HPDE6-E6E7 (cell line): ENCODE measurements around the gene NOS1AP.

Experiments
- DNase-seq: peaks from one replicate; pipeline ENCODE4 v3.0.0; 2011; ENCODE audit warnings: missing footprints; ENCODE audit errors: extremely low spot score

NOS1AP gene

GRCh38 chr1:162218546-162218945 is 149.1 kb downstream of the NOS1AP start:
- no peak for DNase-seq

GRCh38 chr1:162218975-162219374 is 149.5 kb downstream of the NOS1AP start:
- no peak for DNase-seq

DNA sequence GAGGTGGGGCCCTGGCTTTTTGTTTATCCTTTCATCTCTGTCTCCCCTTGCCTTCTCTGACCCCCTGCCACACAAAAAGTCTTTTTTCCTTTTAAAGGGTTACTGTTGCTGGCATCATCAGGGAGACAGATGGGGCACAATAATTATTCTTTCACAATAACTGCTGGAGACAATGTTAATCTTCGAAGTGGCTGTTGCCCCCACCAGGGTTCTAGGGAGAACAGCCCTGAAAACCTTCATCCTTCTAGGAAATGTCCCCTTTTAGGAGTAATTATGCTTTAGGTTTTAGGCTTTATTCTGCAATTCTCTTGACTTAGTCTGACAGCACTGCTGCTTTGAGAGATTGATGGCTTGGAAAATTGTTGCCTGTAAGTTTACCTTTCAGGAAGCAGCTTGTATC is 150.0 kb downstream of the NOS1AP start:
- DNase-seq, result no peak

DNA sequence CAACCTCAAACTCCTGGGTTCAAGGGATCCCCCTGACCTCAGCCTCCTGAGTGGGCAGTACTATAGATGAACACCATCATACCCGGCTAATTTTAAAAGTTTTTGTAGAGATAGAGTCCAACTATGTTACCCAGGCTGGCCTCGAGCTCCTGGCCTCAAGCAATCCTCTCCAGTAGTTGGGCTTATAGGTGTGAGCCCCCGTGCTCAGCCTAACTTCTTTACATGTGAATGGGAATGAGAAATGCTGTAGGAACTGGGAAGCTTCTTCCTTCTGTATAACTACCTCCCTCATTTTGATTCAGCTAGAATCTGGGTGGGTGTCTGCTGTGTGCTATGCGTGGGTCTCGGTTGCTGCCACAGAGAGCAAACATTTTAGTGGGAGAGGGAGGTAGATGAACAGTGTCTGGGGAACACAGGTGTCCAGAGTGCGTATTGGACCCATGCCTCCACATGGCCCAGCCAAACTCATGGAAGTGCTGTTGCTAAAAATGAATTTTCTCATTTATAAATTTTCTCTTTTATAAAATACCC is 150.6 kb downstream of the NOS1AP start:
- no peak for DNase-seq

- no peak for DNase-seq
Observed at GRCh38 chr1:162222014-162222413, 152.5 kb downstream of the NOS1AP start.

DNA sequence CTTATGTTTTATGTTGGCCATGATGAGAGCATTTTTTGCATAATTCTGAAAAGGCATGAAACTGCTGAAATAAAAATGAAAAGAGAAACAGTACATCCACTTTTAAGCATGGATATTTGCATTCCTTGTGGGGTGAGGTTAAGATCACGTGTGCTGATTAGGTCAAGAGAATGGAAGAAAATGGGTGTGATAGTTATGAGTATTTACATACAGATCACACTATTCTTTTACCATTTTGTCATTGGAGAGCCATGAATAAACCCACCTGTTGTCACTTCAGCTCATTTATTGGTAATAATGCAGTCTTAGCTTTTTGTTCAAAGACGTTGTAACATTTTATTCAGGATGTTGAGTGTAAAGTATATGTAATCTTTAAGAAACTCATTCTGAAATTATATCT is 153.2 kb downstream of the NOS1AP start:
- DNase-seq, result no peak

DNA sequence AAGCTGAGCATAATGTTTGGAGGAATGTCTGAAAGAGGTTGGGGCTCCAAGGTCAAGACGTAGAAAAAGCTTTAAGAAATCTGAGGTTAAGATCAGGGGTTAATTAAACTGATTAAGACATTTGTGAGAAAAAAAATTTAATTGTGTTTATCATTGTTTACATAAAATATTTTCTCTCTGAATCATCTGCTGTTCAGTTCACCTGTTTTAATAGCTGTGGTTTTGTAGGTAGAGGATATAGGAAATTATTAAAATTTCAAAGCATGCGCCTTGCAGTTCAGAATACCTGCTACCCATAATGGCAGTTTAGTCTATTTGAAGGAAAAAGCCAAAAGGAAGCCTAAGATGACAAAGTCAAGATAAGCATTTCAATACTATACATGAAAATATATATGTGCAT is 154.0 kb downstream of the NOS1AP start:
- DNase-seq, result no peak

DNA sequence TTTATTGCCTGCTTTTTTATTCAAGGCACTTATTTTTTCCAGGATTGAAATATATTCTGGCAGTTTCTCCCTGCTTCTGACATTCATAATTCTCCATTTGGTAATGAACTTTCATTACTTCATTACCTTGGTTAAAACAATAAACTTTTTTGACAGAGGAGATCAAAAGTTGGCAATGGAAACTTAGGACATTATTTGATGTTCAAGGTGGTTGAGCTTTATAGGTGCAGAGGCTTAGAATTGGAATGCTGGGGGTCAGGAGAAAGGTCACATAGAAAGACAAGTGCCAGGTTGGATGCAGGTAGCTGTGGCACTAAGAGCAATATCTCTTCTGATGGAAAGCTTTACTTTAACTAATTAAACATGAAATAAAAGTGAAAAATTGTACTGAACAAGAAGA is 154.8 kb downstream of the NOS1AP start:
- no peak for DNase-seq

- no peak for DNase-seq
Observed at GRCh38 chr1:162228586-162228985, 159.1 kb downstream of the NOS1AP start.

DNA sequence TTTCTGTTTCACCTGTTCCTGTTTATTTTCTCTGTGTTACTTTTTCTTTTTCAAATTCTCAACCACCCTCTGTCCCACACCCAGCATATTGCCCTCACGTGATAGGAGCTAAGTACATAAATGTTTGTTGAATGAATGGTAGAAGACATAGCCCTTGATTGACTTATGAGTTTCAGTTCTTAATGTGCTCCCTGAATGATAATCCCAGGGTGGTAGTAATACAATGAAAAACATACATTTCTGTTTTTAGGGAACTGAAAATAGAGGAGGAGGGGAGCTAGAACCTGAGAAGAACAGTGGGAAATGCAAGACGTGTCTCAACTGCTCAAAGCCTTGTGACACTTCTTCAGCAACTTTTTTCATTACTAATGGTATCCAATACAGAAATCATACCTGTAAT is 160.1 kb downstream of the NOS1AP start:
- DNase-seq, result no peak

GRCh38 chr1:162230096-162230495 is 160.6 kb downstream of the NOS1AP start:
- no peak for DNase-seq

GRCh38 chr1:162230517-162230916 is 161.0 kb downstream of the NOS1AP start:
- no peak for DNase-seq

- DNase-seq, result no peak
Observed at GRCh38 chr1:162232034-162232711, 162.7 kb downstream of the NOS1AP start.

GRCh38 chr1:162233066-162233465 is 163.6 kb downstream of the NOS1AP start:
- DNase-seq, result no peak

GRCh38 chr1:162233937-162234336 is 164.4 kb downstream of the NOS1AP start:
- no peak for DNase-seq

- no peak for DNase-seq
Observed at GRCh38 chr1:162234571-162234970, 165.1 kb downstream of the NOS1AP start.

GRCh38 chr1:162235241-162235800 is 165.8 kb downstream of the NOS1AP start:
- DNase-seq, result no peak

DNA sequence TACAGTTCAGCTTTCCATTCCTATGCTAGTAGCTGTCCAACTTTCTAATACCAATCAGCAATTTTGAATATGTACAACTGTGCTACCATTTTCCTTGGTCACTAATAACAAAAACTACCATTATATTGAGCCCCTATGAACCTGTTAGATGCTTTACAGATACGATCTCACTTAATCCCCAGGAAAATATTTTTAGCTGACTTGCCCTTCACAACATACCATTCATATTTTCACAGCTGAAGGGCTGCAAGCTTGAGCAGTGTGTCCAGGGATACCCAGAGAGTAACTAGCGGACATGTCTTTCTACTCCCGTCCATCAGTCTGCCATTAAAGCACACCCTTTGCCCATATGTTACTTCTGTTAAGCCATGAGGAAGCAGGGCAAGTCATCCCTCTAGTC is 166.7 kb downstream of the NOS1AP start:
- DNase-seq, result no peak

DNA sequence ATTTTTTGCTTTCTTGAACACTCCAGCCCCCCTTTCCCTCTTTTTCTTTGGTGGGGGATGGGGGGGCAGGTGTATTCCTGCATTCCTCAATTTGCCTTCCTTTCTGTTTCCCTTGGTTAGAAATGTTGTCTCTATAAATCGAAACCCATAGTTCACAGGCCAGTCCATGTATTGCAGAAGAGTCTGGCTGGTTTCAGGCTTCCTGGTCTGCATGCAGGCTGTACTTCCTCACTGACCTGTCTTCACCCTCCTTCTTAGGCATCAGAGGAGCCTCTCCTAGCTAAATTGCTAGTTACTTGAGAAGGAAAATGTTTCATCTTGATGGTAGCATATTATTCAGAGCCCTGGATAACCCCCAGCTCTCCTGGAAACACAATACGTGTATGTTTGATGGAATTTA is 167.1 kb downstream of the NOS1AP start:
- no peak for DNase-seq

DNA sequence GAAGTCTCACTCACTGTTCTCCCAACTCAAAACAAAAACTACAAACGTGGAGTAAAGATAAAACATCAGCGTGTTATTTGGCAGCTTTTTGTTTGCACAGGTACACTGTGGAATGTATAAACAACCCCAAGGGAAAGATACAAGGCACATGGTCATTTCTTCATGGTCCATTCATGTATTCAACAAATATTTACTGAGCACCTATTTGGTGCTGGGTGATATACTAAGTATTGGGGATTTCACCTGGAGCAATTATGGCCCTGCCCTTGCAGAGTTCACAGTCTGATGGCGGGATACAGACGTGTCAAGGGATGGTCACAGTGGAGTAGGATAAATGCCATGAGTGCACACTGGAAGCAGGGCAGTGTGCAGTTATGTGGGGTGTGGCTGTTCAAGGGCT is 171.1 kb downstream of the NOS1AP start:
- DNase-seq, result no peak

DNA sequence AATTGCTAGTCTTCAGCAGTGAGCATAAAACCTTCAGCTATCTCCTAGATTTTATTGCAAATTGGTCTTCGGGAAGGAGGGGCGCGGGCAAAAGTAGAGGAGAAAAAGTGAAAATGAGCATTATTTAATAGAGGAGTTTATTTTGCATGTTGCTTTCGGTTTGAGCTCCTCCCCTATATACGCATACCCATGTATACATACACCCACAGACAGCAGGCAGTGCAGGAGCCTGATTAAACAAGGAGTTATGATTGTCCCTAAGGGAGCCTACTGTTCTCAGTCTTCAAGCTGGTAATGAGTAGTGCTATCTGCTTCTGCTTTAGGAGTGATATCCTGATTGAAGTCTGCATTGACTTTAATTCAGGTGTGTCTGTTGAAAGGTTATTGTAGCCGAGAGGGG is 173.3 kb downstream of the NOS1AP start:
- no peak for DNase-seq

GRCh38 chr1:162248854-162249535 is 179.5 kb downstream of the NOS1AP start:
- DNase-seq, result no peak
